Raji (cell line): Measurements from ENCODE around the gene STAT4.

Source experiments
- POLR2A ChIP-seq: IDR thresholded peaks from 2 replicates; pipeline ENCODE4 v1.6.1; 2011; ENCODE audit warnings: low read depth, low read length, control low read depth; ENCODE audit not compliant: insufficient read depth

STAT4 gene

DNA sequence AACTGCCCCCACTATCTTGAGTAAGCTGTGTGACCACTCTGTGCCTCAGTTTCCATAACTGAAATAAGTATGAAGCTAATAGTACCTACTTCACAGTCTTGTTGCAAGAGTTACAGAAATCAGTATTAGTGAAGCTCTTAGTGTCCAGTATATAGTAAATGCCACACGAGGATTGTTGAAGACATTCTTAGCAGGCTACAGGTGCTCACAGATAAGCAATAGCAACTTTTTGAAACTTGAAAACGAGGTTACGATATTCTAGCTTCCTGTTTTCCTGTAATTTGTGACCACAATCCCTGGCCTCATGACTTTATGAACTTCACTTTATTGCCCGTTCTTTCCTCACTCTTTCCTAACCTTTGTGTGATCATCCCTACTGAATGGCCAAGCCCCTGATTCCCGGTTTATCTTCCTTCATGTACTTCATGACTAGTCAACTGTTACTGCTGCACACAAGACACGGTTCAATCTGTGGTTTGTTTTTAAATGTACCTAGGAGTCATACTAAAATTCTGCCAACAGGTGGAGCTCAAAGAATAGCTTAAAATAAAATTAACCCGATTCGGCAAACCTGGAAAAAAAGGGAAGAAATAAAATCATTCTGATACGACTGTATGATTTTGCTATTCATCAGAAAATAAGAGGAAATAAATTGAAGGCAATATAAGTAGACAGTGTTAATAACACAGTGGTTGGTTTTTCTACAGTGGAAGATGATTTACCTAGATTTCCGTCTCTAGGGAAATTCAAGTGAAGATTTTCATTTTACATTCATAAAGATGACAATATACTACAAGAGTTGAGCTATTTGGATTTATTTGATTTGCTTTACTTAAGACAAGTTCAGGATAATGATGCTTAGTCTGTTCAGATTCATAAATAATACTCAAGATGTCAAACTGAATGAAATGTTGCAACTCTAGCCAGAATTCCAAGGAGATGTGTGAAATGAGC is 98.7 kb downstream of the STAT4 start:
- no peak for TF ChIP-seq POLR2A

GRCh38 chr2:191051177-191051576 is 99.6 kb downstream of the STAT4 start:
- TF ChIP-seq POLR2A, result no peak

DNA sequence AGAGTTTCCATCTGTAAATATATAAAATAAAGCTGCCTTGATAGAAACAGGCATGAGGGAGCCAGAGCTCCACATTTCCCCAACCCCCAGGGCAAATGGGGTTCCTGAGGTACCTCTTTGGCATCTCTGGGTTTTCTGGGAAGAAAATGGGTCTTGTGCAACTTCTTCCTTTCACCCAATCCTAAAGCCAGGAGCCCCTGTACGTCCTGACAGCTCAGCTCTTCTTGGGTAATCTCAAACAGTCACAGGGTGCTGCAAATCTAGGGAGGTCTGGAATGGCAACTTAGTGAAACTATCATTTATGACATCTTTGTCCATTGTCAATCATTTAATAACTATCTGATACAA is 100.2 kb downstream of the STAT4 start:
- TF ChIP-seq POLR2A, result no peak

DNA sequence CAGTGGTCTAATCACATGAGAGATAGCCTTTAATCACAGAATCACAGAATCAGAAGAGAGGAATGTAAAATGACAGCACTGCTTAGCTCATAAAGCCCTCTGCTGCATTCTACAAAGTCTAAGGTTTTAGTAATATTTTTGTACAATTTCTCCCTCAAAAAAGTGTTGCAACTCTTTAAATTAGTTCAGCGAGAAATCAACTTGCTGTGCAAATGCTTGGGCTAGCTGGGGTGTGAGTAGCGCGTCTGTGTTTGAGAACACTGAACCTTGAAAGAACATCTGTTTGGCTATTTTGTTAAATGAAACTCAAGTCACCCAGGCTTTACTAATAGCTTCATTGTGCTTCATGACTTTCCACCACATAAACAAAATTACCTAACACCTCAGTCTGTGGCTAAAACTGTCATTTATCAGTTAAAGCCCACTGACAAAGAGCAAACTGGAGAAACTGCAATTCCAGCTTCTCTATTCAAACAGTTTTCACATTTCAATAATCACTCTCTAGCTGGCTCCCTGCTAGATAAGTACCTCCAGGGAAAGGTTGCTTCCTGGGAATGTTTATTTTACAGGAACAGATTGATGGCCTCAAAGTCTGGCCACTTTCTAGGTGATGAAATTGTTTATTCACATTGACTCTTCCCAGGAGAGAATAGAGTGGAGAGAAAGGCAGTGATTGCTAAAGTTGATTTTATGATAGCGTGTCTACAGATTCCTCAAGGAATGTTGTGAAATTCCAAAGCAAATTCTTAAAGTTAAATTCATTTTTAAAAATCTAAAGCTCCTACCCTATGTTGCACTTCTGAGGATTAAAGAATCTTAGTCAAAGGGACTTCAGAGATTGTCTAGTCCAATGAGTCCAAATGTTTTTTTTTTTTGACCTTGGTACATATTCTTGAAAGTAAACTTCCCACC is 100.8 kb downstream of the STAT4 start:
- TF ChIP-seq POLR2A, result no peak

DNA sequence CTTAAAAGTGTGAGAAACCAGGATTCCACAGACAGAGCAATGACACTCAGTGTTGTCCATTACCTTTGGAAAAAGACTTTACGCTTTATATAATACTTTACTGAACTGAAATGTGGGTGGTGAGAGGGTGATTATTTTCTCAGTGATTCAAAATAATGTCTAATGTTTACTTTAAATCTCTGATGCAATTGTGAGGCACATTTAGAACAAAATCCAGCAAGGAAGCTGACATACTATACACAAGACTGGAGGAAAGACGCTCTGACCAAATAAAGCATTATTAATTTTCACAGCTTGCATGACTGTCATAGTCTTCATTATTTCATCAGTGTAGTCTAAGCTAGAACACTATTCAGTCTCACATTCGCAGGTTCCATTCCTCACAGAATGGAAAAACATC is 102.7 kb downstream of the STAT4 start:
- TF ChIP-seq POLR2A, result no peak

- TF ChIP-seq POLR2A, result no peak
Measured at GRCh38 chr2:191045141-191045540, 105.7 kb downstream of the STAT4 start.

DNA sequence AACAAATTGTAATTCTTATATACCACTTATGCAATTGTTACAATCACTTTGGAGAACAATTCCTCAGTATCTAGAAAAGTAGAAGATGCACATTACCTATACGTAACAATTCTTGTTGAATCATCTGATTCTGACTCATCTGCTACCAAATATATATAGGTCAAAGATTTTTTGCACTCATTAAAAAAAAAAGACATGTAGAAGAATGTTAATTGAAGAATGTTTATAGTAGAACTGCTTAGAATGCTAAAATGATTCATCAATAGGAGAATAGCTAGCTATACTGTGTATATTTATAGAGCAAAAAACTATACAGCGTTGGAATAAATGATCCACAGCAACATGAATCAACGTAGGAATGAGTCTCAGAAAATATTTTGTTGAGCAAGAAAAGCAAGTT is 107.4 kb downstream of the STAT4 start:
- no peak for TF ChIP-seq POLR2A

- no peak for TF ChIP-seq POLR2A
Measured at GRCh38 chr2:191041418-191042161, 109.2 kb downstream of the STAT4 start.

DNA sequence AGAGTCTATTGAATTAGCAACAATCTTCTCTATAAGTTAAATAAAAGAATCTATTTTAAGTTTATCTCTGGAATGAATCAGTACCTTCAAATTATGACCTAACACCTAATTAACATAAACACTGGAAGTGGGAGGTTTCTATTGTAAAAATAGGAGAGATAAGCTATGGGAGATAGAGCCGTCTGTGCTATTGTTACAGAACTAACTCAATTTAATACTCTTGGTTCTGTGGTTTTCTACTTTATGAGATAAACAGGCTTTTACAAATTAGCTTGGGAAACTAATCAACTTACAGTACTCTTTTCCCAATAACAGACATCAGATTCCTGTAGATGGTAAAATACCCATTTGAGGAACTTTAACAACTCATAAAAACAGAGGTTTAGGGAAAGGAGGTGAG is 111.2 kb downstream of the STAT4 start:
- TF ChIP-seq POLR2A, result no peak

- TF ChIP-seq POLR2A, result no peak
Measured at GRCh38 chr2:191038741-191039140, 112.1 kb downstream of the STAT4 start.

DNA sequence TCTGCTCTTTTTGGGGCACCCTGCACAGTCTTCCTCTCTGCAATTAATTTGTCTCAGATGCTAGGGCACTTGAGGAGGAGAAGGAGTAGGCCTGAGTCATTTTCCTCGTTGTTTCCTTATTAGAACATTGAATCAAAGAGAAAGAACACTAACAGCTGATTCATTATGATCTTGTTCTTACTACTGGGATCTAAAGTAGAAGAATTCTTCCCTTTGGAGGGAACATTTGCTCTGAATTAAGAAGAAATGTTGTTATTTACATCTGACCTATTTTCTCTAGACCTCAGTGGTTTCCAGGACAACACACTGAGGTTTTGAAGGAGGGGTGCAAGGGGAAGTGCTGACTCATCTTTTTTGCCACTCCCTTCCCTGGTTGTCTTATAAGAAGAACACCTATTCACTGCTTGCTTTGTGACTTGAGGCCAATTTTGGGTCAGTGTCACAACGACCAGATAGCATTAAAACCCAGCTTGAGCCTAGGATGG is 112.5 kb downstream of the STAT4 start:
- no peak for TF ChIP-seq POLR2A

DNA sequence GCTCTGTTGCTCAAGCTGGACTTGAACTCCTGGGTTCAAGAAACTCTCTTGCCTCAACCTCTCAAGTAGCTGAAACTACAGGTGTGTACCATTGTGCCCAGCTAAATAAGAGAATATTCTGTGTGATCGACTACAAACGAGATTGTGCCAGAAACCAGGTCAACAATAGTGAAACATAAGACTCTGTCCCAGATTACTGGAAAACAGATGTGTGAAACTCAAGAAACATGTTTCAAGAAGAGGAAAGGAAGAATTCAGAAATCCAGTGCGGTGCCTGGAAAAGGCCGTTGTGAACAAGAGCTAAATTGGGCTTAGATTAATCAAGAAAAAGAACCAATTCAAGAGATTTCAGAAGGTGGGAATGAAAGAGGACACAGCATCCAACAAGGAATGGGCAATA is 113.4 kb downstream of the STAT4 start:
- TF ChIP-seq POLR2A, result no peak

GRCh38 chr2:191036363-191036762 is 114.4 kb downstream of the STAT4 start:
- no peak for TF ChIP-seq POLR2A

DNA sequence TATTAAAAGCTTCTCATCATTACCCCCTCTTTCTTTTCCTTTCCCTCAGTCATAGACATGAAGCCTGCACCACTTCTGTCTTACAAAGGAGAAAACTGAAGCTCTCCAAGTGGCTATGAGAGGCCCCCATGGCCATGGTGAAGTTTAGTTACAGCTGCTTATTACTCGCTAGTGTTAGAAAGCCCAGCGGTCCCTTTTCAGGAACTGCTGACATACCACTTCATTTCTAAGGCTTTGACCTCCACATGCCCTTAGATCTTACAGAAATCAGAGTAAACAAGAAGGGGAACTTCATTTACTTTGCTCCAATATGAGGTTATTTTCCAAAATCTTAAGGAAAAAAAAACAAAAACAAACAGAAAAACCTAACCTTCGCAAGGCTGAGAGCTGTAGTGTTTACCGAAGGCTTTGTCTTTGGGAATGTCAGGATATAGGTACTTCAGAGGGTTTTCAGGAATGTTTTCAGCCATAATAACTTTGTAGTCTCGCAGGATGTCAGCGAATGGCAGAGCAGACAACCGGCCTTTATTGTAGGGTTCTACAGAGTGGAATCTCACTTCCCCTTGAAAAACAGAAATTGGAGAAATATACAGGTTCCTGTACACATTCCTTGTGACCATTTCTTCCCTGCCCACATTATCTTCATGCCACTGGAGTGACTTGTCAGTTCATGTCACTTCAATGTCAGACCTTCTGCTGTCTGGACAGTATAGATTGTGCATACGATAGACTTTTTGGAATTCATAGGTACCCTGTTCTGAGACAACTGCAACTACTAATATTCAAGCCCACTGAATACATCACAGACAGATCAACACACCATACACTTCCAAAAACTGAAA is 118.0 kb downstream of the STAT4 start:
- no peak for TF ChIP-seq POLR2A
